SU-DHL-6 (cell line): Measurements from ENCODE around the gene IFIT3.

Source experiments
- H2AFZ ChIP-seq: fragments of 200-600 bp; sonication (generic); 2 replicates; pipeline ENCODE4 v1.6.1; 2014; ENCODE audit warnings: low read depth, mild to moderate bottlenecking, moderate library complexity, mixed read lengths, antibody characterized with exemption, low read length; ENCODE audit not compliant: severe bottlenecking
- H3F3A ChIP-seq: fragments of 200-600 bp; shearing (Covaris generic); 2 replicates; pipeline ENCODE4 v1.6.0; 2016; ENCODE audit warnings: antibody characterized with exemption, mild to moderate bottlenecking; ENCODE audit not compliant: insufficient read depth
- H3K27ac ChIP-seq: fragments of 200-600 bp; sonication (generic); 2 replicates; pipeline ENCODE4 v1.5.1; 2016; ENCODE audit warnings: low read depth, mild to moderate bottlenecking, low read length, moderate library complexity, mixed read lengths
- H3K27me3 ChIP-seq: fragments of 200-600 bp; sonication (generic), shearing (Covaris generic); 2 replicates; pipeline ENCODE4 v1.6.0; 2014; ENCODE audit warnings: mild to moderate bottlenecking, low read length
- H3K36me3 ChIP-seq: fragments of 200-600 bp; sonication (generic); 2 replicates; pipeline ENCODE4 v1.6.1; 2014; ENCODE audit warnings: mild to moderate bottlenecking, low read length, mixed read lengths
- H3K4me2 ChIP-seq: fragments of 300-600, 200-600 bp; shearing (Covaris generic), sonication (generic); 2 replicates; pipeline ENCODE4 v1.6.0; 2014; ENCODE audit warnings: low read length, low read depth, mild to moderate bottlenecking; ENCODE audit not compliant: poor library complexity, severe bottlenecking
- H3K4me3 ChIP-seq: fragments of 200-600 bp; sonication (generic); 2 replicates; pipeline ENCODE4 v1.5.1; 2014; ENCODE audit warnings: antibody characterized with exemption, low read length, mild to moderate bottlenecking, mixed read lengths; ENCODE audit not compliant: insufficient read depth, poor library complexity, severe bottlenecking
- H3K79me2 ChIP-seq: fragments of 200-600 bp; sonication (generic); 2 replicates; pipeline ENCODE4 v1.6.1; 2014; ENCODE audit warnings: mild to moderate bottlenecking, low read length, moderate library complexity; ENCODE audit not compliant: insufficient read depth
- H3K9ac ChIP-seq: fragments of 200-600 bp; sonication (generic); 2 replicates; pipeline ENCODE4 v1.7.0; 2014; ENCODE audit warnings: mild to moderate bottlenecking, low read length
- H3K9me2 ChIP-seq: fragments of 200-600 bp; sonication (generic); replicated peaks from 2 replicates; pipeline ENCODE4 v1.6.1; 2014; ENCODE audit warnings: low read length; ENCODE audit not compliant: insufficient read depth
- H3K9me3 ChIP-seq: fragments of 200-600 bp; sonication (generic); 2 replicates; pipeline ENCODE4 v1.6.1; 2014; ENCODE audit warnings: low read length, mixed read lengths; ENCODE audit not compliant: insufficient read depth
- H4K20me1 ChIP-seq: fragments of 200-600 bp; sonication (generic); 2 replicates; pipeline ENCODE4 v1.6.1; 2014; ENCODE audit warnings: low read depth, mild to moderate bottlenecking, antibody characterized with exemption, low read length, moderate library complexity, mixed read lengths
- EZH2phosphoT487 ChIP-seq: fragments of 200-600 bp; sonication (generic), shearing (Covaris generic); conservative IDR thresholded peaks from 2 replicates; pipeline ENCODE4 v1.6.1; 2018; ENCODE audit warnings: mild to moderate bottlenecking, antibody characterized with exemption, low read length, moderate library complexity, mixed read lengths
- TF ChIP-seq, protein P1 (sequence below): fragments of 200-600 bp; sonication (generic); IDR thresholded peaks from one replicate; pipeline ENCODE4 v1.5.1; 2017; ENCODE audit warnings: antibody characterized with exemption, mild to moderate bottlenecking, low read length, moderate library complexity; ENCODE audit not compliant: insufficient read depth, poor library complexity, severe bottlenecking

Gene IFIT3

GRCh38 chr10:89384474-89385340 lies 56.9 kb downstream of the IFIT3 start:
- Histone ChIP-seq H3K9me2 (no peaks in the 10 kb centered on the region), H3K79me2 (no peaks in the 10 kb centered on the region), H3K36me3 (no peaks in the 10 kb centered on the region), H3K9me3 (no peaks in the 10 kb centered on the region), H3K27ac (no peak overlapping the region), H4K20me1 (no peaks in the 10 kb centered on the region), H3F3A (no peaks in the 10 kb centered on the region), H3K9ac (no peak overlapping the region), H3K4me2 (no peak overlapping the region), H3K27me3 (no peaks in the 10 kb centered on the region), H2AFZ (no peak overlapping the region), H3K4me3 (no peak overlapping the region)
- TF ChIP-seq EZH2phosphoT487, result no peak
- TF ChIP-seq, protein P1, sequence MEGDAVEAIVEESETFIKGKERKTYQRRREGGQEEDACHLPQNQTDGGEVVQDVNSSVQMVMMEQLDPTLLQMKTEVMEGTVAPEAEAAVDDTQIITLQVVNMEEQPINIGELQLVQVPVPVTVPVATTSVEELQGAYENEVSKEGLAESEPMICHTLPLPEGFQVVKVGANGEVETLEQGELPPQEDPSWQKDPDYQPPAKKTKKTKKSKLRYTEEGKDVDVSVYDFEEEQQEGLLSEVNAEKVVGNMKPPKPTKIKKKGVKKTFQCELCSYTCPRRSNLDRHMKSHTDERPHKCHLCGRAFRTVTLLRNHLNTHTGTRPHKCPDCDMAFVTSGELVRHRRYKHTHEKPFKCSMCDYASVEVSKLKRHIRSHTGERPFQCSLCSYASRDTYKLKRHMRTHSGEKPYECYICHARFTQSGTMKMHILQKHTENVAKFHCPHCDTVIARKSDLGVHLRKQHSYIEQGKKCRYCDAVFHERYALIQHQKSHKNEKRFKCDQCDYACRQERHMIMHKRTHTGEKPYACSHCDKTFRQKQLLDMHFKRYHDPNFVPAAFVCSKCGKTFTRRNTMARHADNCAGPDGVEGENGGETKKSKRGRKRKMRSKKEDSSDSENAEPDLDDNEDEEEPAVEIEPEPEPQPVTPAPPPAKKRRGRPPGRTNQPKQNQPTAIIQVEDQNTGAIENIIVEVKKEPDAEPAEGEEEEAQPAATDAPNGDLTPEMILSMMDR, result no peak

DNA sequence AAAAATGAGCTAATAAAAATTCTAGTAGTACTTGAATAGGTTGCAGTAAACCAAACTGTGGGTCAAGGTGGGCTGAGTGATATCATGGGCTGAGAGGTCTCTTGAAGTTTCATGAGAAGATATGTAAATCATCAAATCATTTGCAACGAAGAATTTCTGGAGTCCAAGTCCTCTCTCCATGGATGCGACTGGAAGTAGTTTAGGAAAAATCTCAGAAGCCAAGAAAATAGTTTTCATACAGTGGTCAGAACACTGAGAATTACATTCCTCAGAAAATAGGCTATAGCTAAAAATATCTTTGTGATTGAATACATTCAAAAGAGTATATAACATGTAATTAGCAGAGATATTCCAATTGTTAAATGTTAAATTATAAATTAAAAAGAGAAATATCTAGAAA lies 61.0 kb downstream of the IFIT3 start:
- H3K4me3 ChIP-seq, result no peak overlapping the region
- no peaks in the 10 kb centered on the region for H3F3A ChIP-seq
- H3K9me3 ChIP-seq, result no peaks in the 10 kb centered on the region
- no peak overlapping the region for H3K4me2 ChIP-seq
- H3K9ac ChIP-seq, result no peak overlapping the region
- H3K9me2 ChIP-seq, result no peaks in the 10 kb centered on the region
- H4K20me1 ChIP-seq, result no peaks in the 10 kb centered on the region
- no peaks in the 10 kb centered on the region for H3K27me3 ChIP-seq
- no peak overlapping the region for H3K27ac ChIP-seq
- no peaks in the 10 kb centered on the region for H3K79me2 ChIP-seq
- H3K36me3 ChIP-seq, result no peaks in the 10 kb centered on the region
- H2AFZ ChIP-seq, result no peak overlapping the region
- no peak for TF ChIP-seq EZH2phosphoT487
- TF ChIP-seq, protein P1, result no peak

- Histone ChIP-seq H2AFZ (no peak overlapping the region), H3K4me3 (no peak overlapping the region), H3K9me2 (no peaks in the 10 kb centered on the region), H3K4me2 (no peak overlapping the region), H4K20me1 (no peaks in the 10 kb centered on the region), H3K9ac (no peak overlapping the region), H3K79me2 (no peaks in the 10 kb centered on the region), H3K27ac (no peak overlapping the region), H3F3A (no peaks in the 10 kb centered on the region), H3K9me3 (no peaks in the 10 kb centered on the region), H3K36me3 (no peaks in the 10 kb centered on the region), H3K27me3 (no peaks in the 10 kb centered on the region)
- no peak for TF ChIP-seq EZH2phosphoT487
- TF ChIP-seq, protein P1, result no peak
These were observed 61.5 kb downstream of the IFIT3 start for GRCh38 chr10:89389254-89389653.
